ENCODE data around the gene MVB12B. TPM values are rescaled to one million over a fixed set of nuclear protein-coding genes. Genes with fewer than 3 reads are reported as not detected.
A peak's percentile ranks its signal among the peaks of the same experiment; 100 is the strongest.

The MVB12B gene
- polyA plus RNA-seq, 1 experiment = 4.4 TPM

- Histone ChIP-seq H3K27me3 (ENCODE audit: control insufficient read depth, insufficient read depth, low read length) (no peaks in the 10 kb centered on the region), H3K27ac (ENCODE audit: low read depth, low read length) (no peak overlapping the region), H3K9me3 (ENCODE audit: control insufficient read depth, insufficient read depth, low read length) (no peaks in the 10 kb centered on the region), H3K4me3 (ENCODE audit: low read depth, low read length) (no peak overlapping the region)
- TF ChIP-seq CTCF (IDR thresholded peaks at IDR 0.05; ENCODE audit: low read depth, low read length) = no peak
- DNase-seq (ENCODE audit: low read depth, low spot score) = no peak
- ChIA-PET POLR2A (no interaction called here), CTCF (interaction anchor here (0.7 to 1.9 kb wide), 5 partner anchors 14 to 107 kb away, joined by 3 to 7 read pairs (median 4); no protein-coding TSS in a partner anchor)
Measured at GRCh38 chr9:126391713-126392661, 65.4 kb downstream of the MVB12B start.

- ChIA-PET POLR2A (no interaction called here), CTCF (interaction anchor here (0.7 to 1.9 kb wide), 5 partner anchors 13 to 106 kb away, joined by 3 to 7 read pairs (median 4); no protein-coding TSS in a partner anchor)
- H3K4me3 ChIP-seq (ENCODE audit: low read depth, low read length) = no peak overlapping the region
- H3K27me3 ChIP-seq (ENCODE audit: control insufficient read depth, insufficient read depth, low read length) = no peaks in the 10 kb centered on the region
- no peaks in the 10 kb centered on the region for H3K9me3 ChIP-seq (ENCODE audit: control insufficient read depth, insufficient read depth, low read length)
- no peak for DNase-seq (ENCODE audit: low read depth, low spot score)
- TF ChIP-seq CTCF (IDR thresholded peaks at IDR 0.05; ENCODE audit: low read depth, low read length) = no peak
- H3K27ac ChIP-seq (ENCODE audit: low read depth, low read length) = peak overlapping the region; percentile 21
Measured at GRCh38 chr9:126392662-126393371, 66.2 kb downstream of the MVB12B start.

- CTCF ChIA-PET = interaction anchor here (1.4 to 1.9 kb wide), 2 partner anchors 92 to 105 kb away, joined by 4 to 7 read pairs; no protein-coding TSS in a partner anchor
- no peak for TF ChIP-seq CTCF (IDR thresholded peaks at IDR 0.05; ENCODE audit: low read depth, low read length)
Measured at GRCh38 chr9:126393876-126394275, 67.2 kb downstream of the MVB12B start.

GRCh38 chr9:126394802-126395201 is 68.2 kb downstream of the MVB12B start:
- no peak for DNase-seq (ENCODE audit: low read depth, low spot score)
- ChIA-PET POLR2A (no interaction called here), CTCF (no interaction called here)
- no peaks in the 10 kb centered on the region for H3K27me3 ChIP-seq (ENCODE audit: control insufficient read depth, insufficient read depth, low read length)
- H3K27ac ChIP-seq (ENCODE audit: low read depth, low read length) = no peak overlapping the region
- H3K4me3 ChIP-seq (ENCODE audit: low read depth, low read length) = no peak overlapping the region
- no peak for TF ChIP-seq CTCF (IDR thresholded peaks at IDR 0.05; ENCODE audit: low read depth, low read length)
- H3K9me3 ChIP-seq (ENCODE audit: control insufficient read depth, insufficient read depth, low read length) = no peaks in the 10 kb centered on the region; the same call in 1 of the 2 replicates

More at GRCh38 chr9:126393876-126394275, 67.2 kb downstream of the MVB12B start:
- peak; percentile 39 for DNase-seq (ENCODE audit: low read depth, low spot score)
- Histone ChIP-seq H3K27ac (ENCODE audit: low read depth, low read length) (peak overlapping the region; percentile 58), H3K27me3 (ENCODE audit: control insufficient read depth, insufficient read depth, low read length) (no peaks in the 10 kb centered on the region), H3K4me3 (ENCODE audit: low read depth, low read length) (no peak overlapping the region), H3K9me3 (ENCODE audit: control insufficient read depth, insufficient read depth, low read length) (no peaks in the 10 kb centered on the region; the same call in 1 of the 2 replicates)
- POLR2A ChIA-PET = no interaction called here

Measured in AG04450 (cell line).